ENCODE results near the gene PCDHGB3. TPM values are rescaled to one million over a fixed set of nuclear protein-coding genes. Genes with fewer than 3 reads are reported as not detected.
"Not testable (repeated sequence)": the region's sequence is repeated elsewhere in the genome, so short reads cannot be mapped to it uniquely, and the experiment has no call there.

PCDHGB3 gene
- total RNA-seq, 1 experiment from 2014 or later, result 1.1 TPM

DNA sequence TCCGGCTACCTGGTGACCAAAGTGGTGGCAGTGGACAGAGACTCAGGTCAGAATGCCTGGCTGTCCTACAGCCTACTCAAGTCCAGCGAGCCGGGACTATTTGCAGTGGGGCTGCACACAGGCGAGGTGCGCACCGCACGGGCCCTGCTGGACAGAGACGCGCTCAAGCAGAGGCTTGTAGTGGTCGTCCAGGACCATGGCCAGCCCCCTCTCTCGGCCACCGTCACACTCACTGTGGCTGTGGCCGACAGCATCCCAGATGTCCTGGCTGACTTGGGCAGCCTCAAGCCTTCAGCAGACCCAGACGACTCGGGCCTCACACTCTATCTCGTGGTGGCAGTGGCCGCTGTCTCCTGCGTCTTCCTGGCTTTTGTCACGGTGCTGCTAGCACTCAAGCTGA, 13.1 kb upstream of the PCDHGB3 start:
- DNase-seq (ENCODE audit: low read depth), result no peak

DNA sequence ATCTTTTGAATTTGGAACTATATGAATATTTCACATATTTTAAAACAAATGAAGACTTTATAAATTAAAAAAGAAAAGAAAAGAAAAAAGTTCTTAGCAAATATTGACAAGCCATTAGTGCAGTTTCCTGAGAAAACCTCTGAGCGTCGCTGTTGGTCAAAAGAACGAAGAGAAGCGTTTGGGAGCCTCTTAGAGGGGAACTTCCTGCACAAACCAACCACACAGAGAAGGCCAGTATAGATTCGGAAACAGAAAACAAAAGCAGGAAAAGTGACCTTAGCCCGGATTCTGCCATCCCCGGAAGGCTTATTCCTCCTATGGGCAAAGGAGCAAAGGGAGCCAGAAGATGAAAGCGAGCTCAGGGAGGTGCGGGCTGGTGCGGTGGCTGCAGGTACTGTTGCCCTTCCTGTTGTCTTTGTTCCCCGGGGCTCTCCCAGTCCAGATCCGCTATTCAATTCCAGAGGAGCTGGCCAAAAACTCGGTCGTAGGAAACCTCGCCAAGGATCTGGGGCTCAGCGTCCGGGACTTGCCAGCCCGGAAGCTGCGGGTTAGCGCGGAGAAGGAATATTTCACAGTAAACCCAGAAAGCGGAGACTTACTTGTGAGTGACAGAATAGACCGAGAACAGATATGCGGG, 10.1 kb upstream of the PCDHGB3 start, which contains the start of gene PCDHGB2:
PCDHGB2 (plus strand) TSS at position 205 of the 637 bp plus-strand sequence; CDS start at position 347, 142 bp downstream.
- DNase-seq (ENCODE audit: low read depth), result peak; percentile 36

DNA sequence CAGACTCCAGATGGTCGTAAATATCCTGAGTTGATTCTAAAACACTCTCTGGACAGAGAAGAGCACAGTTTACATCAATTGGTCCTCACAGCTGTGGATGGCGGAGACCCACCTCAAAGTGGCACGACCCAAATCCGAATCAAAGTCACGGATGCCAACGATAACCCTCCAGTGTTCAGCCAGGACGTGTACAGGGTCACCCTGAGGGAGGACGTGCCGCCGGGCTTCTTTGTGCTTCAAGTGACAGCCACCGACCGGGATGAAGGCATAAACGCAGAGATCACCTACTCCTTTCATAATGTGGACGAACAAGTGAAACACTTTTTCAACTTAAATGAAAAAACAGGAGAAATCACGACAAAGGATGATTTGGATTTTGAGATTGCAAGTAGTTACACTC, 9.4 kb upstream of the PCDHGB3 start:
- no peak for DNase-seq (ENCODE audit: low read depth)

DNA sequence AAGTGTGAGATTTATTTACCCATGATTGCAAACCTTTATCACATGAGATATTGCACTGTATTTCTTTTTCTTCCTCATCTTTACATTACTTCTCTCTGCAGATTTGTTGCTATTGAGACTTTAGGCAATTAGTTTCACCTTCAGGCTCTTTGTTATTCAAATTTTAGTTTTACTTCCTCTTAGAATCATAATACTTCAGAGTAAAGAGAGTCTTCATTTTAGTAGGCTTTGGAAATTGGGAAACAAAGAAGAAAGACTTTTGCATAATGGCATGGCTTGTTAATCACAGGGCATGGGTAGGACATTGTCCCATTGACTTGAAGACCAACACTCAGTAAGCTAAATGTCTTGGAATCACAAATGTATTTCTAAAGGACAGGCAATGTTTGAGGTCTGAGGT, 7.3 kb upstream of the PCDHGB3 start:
- no peak for DNase-seq (ENCODE audit: low read depth)

DNA sequence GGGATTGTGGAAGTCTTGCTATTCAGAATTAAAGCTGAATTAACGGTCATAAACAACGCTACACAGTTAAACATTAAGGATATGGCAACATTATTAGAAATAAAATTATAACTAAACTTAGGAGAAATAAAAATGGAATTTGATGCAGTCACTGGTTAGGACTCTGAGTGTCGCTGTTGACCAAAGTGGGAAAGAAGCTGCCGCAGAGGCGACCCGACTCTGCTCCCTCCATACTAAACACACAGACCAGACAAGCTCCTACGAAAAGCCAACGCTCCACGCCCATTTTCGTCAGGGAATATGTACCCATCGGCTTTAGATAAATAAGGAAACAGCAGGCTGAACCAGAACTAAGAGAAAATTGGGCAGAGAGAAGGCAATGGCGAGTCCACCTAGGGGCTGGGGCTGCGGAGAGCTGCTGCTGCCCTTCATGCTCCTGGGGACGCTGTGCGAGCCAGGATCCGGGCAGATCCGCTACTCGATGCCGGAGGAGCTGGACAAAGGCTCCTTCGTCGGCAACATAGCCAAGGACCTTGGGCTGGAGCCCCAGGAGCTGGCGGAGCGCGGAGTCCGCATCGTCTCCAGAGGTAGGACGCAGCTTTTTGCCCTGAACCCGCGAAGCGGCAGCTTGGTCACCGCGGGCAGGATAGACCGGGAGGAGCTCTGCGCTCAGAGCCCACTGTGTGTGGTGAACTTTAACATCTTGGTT, 5.9 kb upstream of the PCDHGB3 start, which contains the start of gene PCDHGA5:
PCDHGA5 (plus strand) TSS at position 211 of the 709 bp plus-strand sequence; CDS start at position 380, 169 bp downstream.
- DNase-seq (ENCODE audit: low read depth), result no peak

DNA sequence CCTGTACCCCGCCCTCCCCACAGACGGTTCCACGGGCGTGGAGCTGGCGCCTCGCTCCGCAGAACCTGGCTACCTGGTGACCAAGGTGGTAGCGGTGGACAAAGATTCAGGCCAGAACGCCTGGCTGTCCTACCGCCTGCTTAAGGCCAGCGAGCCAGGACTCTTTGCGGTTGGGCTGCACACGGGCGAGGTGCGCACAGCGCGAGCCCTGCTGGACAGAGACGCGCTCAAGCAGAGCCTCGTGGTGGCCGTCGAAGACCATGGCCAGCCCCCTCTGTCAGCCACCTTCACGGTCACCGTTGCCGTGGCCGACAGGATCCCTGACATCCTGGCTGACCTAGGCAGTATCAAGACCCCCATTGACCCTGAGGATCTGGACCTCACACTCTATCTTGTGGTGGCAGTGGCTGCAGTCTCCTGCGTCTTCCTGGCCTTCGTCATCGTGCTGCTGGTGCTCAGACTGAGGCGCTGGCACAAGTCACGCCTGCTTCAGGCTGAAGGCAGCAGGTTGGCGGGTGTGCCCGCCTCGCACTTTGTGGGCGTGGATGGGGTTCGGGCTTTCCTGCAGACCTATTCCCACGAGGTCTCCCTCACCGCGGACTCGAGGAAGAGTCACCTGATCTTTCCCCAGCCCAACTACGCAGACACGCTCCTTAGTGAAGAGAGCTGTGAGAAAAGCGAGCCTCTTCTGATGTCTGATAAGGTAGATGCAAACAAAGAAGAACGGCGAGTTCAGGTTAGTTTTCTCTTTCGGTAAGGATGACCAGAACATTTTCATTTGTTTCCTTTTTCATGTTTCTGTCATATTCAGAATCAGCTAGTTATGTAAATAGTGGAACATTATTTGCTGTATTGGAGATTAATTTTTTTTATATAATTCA, 3.8 kb upstream of the PCDHGB3 start:
- DNase-seq (ENCODE audit: low read depth), result no peak

DNA sequence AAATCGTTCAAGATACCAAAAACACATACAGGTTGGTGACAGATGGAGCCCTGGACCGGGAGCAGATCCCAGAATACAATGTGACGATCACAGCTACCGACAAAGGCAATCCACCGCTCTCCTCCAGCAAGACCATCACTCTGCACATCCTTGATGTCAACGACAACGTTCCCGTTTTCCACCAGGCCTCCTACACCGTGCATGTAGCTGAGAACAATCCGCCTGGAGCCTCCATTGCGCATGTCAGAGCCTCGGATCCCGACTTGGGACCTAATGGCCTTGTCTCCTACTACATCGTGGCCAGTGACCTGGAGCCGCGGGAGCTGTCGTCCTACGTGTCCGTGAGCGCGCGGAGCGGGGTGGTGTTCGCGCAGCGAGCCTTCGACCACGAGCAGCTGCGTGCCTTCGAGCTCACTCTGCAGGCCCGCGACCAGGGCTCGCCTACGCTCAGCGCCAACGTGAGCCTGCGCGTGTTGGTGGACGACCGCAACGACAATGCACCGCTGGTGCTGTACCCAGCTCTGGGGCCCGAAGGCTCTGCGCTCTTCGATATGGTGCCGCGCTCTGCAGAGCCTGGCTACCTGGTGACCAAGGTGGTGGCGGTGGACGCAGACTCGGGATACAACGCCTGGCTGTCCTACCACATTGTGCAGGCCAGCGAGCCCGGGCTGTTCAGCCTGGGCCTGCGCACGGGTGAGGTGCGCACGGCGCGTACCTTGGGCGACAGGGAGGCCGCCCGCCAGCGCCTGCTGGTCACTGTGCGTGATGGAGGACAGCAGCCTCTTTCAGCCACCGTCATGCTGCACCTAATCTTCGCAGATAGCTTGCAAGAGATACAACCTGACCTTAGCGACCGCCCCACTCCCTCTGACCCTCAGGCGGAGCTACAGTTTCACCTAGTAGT, 1.8 kb downstream of the PCDHGB3 start:
- no peak for DNase-seq (ENCODE audit: low read depth)

DNA sequence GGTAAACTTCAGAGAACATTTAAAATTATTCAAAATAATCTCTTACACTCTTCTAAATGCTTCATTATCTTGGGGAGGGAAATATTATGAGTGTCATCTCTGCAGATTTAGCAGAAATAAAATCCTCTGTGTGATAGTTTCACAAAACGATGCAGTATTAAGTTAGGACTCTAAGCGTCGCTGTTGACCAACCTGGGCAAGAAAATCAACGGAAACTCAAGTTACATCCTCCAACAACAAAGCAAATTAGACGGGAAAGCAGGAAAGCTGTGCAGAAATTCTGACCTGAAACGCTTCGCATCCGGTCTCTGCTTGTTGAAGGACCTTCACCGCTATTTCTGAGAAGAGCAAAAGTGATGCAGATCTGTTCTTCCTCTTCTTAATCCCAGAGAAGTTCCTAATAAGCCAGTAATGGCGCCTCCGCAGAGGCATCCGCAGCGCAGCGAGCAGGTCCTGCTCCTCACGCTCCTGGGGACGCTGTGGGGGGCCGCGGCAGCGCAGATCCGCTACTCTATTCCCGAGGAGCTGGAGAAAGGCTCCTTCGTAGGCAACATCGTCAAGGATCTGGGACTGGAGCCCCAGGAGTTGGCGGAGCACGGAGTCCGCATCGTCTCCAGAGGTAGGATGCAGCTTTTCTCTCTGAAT, 3.8 kb downstream of the PCDHGB3 start, which contains the start of gene PCDHGA6:
PCDHGA6 (plus strand) TSS at position 219 of the 645 bp plus-strand sequence; CDS start at position 412, 193 bp downstream.
- no peak for DNase-seq (ENCODE audit: low read depth)

DNA sequence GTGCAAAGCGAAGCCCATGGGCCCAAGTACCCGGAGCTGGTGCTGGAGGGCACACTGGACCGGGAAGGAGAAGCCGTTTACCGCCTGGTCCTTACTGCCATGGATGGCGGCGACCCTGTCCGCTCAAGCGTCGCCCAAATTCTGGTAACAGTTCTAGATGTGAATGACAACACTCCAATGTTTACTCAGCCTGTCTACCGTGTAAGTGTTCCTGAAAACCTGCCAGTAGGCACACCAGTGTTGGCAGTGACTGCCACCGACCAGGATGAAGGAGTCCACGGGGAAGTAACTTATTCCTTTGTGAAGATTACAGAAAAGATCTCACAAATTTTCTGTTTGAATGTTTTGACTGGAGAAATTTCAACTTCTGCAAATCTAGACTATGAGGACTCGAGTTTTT, 4.6 kb downstream of the PCDHGB3 start:
- DNase-seq (ENCODE audit: low read depth), result no peak

DNA sequence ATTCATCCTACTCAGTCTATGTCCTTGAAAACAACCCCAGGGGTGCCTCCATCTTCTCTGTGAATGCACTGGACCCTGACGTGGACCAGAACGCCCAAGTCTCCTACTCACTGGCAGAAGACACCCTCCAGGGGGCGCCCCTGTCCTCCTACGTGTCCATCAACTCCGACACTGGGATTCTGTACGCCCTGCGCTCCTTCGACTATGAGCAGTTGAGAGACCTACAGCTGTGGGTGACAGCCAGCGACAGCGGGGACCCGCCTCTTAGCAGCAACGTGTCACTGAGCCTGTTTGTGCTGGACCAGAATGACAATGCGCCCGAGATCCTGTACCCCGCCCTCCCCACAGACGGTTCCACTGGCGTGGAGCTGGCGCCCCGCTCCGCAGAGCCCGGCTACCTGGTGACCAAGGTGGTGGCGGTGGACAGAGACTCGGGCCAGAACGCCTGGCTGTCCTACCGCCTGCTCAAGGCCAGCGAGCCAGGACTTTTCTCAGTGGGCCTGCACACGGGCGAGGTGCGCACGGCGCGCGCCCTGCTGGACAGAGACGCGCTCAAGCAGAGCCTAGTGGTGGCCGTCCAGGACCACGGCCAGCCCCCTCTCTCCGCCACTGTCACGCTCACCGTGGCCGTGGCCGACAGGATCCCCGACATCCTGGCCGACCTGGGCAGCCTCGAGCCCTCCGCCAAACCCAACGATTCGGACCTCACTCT, 5.6 kb downstream of the PCDHGB3 start:
- DNase-seq (ENCODE audit: low read depth), result not testable (repeated sequence)

DNA sequence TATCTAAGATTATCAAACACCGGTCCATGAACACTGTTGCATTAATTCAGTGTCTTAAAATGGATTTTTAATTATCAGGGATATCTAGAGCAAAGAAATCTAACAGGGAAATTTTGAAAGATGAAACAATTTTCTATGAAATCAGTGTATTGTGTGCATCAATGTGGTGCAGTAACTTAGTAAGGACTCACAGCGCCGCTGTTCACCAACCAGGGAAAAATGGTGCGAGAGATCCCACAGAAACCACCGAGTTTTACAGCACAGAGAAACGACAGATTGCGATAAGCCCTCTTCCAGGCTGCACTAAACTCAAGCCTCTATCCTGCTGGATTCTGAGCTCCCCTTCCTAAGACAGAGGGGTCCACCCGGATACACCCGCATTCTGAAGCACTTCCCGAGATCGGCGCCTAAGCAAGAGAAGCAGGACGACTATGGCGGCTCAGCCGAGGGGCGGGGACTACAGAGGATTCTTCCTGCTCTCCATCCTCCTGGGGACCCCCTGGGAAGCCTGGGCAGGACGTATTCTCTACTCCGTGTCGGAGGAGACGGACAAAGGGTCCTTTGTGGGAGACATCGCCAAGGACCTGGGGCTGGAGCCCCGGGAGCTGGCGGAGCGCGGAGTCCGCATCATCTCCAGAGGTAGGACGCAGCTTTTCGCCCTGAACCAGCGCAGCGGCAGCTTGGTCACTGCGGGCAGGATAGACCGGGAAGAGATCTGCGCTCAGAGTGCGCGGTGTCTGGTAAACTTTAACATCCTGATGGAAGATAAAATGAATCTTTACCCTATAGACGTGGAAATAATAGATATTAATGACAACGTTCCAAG, 12.6 kb downstream of the PCDHGB3 start, which contains the start of gene PCDHGA7:
PCDHGA7 (plus strand) TSS at position 274 of the 826 bp plus-strand sequence; CDS start at position 432, 158 bp downstream.
- DNase-seq (ENCODE audit: low read depth), result no peak

DNA sequence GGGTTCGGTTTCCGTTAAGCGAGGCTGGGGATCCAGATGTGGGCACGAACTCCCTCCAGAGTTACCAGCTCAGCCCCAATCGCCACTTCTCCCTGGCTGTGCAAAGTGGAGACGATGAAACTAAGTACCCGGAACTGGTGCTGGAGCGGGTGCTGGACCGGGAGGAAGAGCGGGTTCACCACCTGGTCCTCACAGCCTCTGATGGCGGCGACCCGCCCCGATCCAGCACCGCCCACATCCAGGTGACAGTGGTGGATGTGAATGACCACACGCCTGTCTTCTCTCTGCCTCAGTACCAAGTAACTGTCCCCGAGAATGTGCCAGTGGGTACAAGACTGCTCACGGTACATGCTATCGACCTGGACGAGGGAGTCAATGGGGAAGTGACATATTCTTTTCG, 13.3 kb downstream of the PCDHGB3 start:
- no peak for DNase-seq (ENCODE audit: low read depth)

DNA sequence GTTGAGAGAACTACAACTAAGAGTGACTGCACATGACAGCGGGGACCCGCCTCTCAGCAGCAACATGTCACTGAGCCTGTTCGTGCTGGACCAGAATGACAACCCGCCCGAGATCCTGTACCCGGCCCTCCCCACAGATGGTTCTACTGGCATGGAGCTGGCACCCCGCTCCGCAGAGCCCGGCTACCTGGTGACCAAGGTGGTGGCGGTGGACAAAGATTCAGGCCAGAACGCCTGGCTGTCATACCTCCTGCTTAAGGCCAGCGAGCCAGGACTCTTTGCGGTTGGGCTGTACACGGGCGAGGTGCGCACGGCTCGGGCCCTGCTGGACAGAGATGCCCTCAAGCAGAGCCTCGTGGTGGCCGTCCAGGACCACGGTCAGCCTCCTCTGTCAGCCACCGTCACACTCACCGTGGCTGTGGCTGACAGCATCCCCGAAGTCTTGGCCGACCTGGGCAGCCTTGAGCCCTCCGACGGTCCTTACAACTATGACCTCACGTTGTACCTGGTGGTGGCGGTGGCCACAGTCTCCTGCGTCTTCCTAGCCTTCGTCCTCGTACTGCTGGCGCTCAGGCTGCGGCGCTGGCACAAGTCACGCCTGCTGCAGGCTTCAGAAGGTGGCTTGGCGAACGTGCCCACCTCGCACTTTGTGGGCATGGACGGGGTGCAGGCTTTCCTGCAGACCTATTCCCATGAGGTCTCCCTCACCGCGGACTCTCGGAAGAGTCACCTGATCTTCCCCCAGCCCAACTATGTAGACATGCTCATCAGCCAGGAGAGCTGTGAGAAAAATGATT, 14.6 kb downstream of the PCDHGB3 start:
- DNase-seq (ENCODE audit: low read depth), result no peak

DNA sequence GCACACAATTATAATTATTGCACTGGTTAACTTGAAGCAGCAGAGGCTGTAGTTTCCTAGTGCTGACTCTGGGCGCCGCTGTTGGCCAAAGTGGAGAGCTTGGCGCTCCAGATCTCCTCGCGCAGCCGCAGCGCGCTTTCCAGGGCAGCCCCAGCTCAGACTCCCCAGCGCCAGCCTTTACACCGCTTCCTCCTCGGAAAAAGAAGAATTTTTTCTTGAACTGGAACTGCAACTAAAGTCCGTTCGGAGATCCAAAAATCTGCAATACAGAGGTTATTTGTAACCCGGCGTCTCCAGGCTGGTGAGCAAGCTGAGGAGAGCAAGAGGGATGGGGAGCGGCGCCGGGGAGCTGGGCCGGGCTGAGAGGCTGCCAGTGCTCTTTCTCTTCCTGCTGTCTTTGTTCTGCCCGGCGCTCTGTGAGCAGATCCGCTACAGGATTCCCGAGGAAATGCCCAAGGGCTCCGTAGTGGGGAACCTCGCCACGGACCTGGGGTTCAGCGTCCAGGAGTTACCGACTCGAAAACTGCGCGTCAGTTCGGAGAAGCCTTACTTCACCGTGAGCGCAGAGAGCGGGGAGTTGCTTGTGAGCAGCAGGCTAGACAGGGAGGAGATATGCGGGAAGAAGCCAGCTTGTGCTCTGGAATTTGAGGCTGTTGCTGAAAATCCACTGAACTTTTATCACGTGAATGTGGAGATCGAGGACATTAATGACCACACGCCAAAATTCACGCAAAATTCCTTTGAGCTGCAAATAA, 17.7 kb downstream of the PCDHGB3 start, which contains the start of gene PCDHGB4:
PCDHGB4 (plus strand) TSS at position 142 of the 755 bp plus-strand sequence; CDS start at position 329, 187 bp downstream.
- DNase-seq (ENCODE audit: low read depth), result not testable (repeated sequence)

DNA sequence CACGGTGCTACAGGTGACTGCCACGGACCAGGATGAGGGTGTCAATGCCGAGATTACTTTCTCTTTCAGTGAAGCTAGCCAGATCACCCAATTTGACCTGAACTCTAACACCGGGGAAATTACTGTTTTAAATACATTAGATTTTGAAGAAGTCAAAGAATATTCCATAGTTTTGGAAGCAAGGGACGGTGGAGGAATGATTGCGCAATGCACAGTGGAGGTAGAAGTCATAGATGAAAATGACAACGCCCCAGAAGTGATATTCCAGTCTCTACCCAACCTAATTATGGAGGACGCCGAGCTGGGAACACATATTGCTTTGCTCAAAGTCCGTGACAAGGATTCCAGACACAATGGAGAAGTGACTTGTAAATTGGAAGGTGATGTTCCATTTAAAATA, 18.6 kb downstream of the PCDHGB3 start:
- DNase-seq (ENCODE audit: low read depth), result no peak

DNA sequence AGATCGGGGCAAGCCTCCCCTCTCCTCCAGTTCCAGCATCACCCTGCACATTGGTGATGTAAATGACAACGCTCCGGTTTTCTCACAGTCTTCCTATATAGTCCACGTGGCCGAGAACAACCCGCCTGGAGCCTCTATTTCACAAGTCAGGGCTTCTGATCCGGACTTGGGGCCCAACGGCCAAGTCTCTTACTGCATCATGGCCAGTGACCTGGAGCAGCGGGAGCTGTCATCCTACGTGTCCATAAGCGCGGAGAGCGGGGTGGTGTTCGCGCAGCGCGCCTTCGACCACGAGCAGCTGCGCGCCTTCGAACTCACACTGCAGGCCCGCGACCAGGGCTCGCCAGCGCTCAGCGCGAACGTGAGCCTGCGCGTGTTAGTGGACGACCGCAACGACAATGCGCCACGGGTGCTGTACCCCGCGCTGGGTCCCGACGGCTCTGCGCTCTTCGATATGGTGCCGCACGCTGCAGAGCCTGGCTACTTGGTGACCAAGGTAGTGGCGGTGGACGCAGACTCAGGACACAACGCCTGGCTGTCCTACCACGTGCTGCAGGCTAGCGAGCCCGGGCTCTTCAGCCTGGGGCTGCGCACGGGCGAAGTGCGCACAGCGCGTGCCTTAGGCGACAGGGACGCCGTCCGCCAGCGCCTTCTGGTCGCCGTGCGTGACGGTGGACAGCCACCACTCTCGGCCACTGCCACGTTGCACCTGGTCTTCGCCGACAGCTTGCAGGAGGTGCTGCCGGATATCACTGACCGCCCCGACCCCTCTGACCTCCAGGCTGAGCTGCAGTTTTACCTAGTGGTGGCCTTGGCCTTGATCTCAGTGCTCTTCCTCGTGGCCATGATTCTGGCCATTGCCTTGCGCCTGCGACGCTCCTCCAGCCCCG, 19.4 kb downstream of the PCDHGB3 start:
- DNase-seq (ENCODE audit: low read depth), result no peak

Measured in Daoy (cell line).